Psoas muscle (tissue), 8 donors: Measurements from ENCODE around the gene FSTL5. TPM values are rescaled to one million over a fixed set of nuclear protein-coding genes. Genes with fewer than 3 reads are reported as not detected.

Source experiments
- ATAC-seq, 4 donors: fragments of 200-7000 bp; cut with Tn5 transposase; one replicate each; pipeline ENCODE4 v1.9.1; 2020; ENCODE audit warnings: moderate library complexity in 3 of 4, mild to moderate bottlenecking in 2 of 4
- DNase-seq, 2 donors: peaks; one replicate each; pipeline ENCODE4 v3.0.0-alpha.2; 2020
- H3K27ac ChIP-seq: fragments of 200-600 bp; one replicate; pipeline ENCODE4 v1.8.0; 2022
- H3K27me3 ChIP-seq, 3 donors: fragments of 200-600 bp in 1 of 3; one replicate each; pipeline versions ENCODE4 v1.6.1 to v1.8.0; 2013 to 2022; ENCODE audit warnings: low read length in 2 of 3, mild to moderate bottlenecking in 2 of 3, moderate library complexity in 1 of 3; ENCODE audit not compliant: insufficient read depth in 3 of 3
- H3K36me3 ChIP-seq, 2 donors: fragments of 200-600 bp in 1 of 2; one replicate each; pipeline versions ENCODE4 v1.6.1 to v1.8.0; 2013 to 2022; ENCODE audit warnings: low read depth in 1 of 2, mild to moderate bottlenecking in 1 of 2, moderate library complexity in 1 of 2; ENCODE audit not compliant: insufficient read depth in 1 of 2
- H3K4me1 ChIP-seq: fragments of 200-600 bp; one replicate; pipeline ENCODE4 v1.8.0; 2022
- H3K4me3 ChIP-seq: fragments of 200-600 bp; one replicate; pipeline ENCODE4 v1.8.0; 2022; ENCODE audit warnings: mild to moderate bottlenecking
- H3K9me3 ChIP-seq: fragments of 200-600 bp; one replicate; pipeline ENCODE4 v1.8.0; 2022
- CTCF ChIP-seq: fragments of 200-600 bp; IDR thresholded peaks from one replicate; pipeline ENCODE4 v1.8.0; 2022; ENCODE audit warnings: antibody characterized with exemption
- WGBS, 3 donors: extraction: QIAGEN DNeasy Blood & Tissue Kit; methylation state at CpG; one replicate each; pipeline versions ENCODE4 v1.1.6 to v1.1.7; 2013; 5-methylcytosine and 5-hydroxymethylcytosine counted together
- intact Hi-C, 2 donors: fragments of 100-400 bp; cut with DNase I; formaldehyde crosslinking; loops; one replicate each; pipeline versions ENCODE4 v1.11.0 to v1.14.2; 2022
- polyA plus RNA-seq, 3 donors: library from polyadenylated mRNA; stranded (reverse); fragments of 200-250 nt; gene quantifications; one replicate each; pipeline ENCODE4 v1.2.3, GENCODE V29; 2013
- total RNA-seq, 4 donors: library from RNA; stranded (reverse); fragmentation: NEBNext Ultra II Directional in 2 of 4; extraction: Animal tissue kit (Norgen Biotek cat#: 25700) in 2 of 4; gene quantifications; one replicate each; pipeline versions ENCODE4 v1.2.1 to v1.2.4, GENCODE V29; 2021 to 2023
- donor health status: healthy with polysubstance abuse.
- donor health status: DM: no; HTN: no; CAD: no; lungs with moderate emphysema.
- donor health status: Bipolar disorder and iron deficiency.
- donor health status: healthy.
- donor health status: DM: yes; HTN: yes; CAD: no.
- donor health status: DM: no; HTN: no; CAD: no.
- donor health status: DM: no; HTN: no; CAD: no.
- donor health status: DM: yes; HTN: yes; CAD: no.

Gene FSTL5
- total and polyA plus RNA-seq, 7 donors, result 0.01 TPM; not detected in 4

GRCh38 chr4:161444626-161445025 is 719.2 kb downstream of the FSTL5 start:
- ATAC-seq, result no peak
- H3K27me3 ChIP-seq, result no peaks in the 10 kb centered on the region
- 58 to 67% (median 64%) methylated on average over 1 of the region's 1 CpG for WGBS, 3 donors

GRCh38 chr4:161442921-161443320 is 720.9 kb downstream of the FSTL5 start:
- DNase-seq (no peak), ATAC-seq (no peak)
- no peaks in the 10 kb centered on the region for H3K27me3 ChIP-seq
- TF ChIP-seq CTCF, result no peak
- H3K4me1 ChIP-seq, result no peaks in the 10 kb centered on the region
- H3K9me3 ChIP-seq, result no peaks in the 10 kb centered on the region
- intact Hi-C loops, result no loop called here
- H3K36me3 ChIP-seq, result no peaks in the 10 kb centered on the region
- H3K27ac ChIP-seq, result no peak overlapping the region
- no peak overlapping the region for H3K4me3 ChIP-seq
- 81 to 96% (median 81%) methylated on average over 1 of the region's 1 CpG for whole genome bisulfite sequencing, 3 donors

More at GRCh38 chr4:161444626-161445025, 719.2 kb downstream of the FSTL5 start:
- H3K36me3 ChIP-seq, result no peaks in the 10 kb centered on the region
- no peak for TF ChIP-seq CTCF
- H3K4me3 ChIP-seq, result no peak overlapping the region
- DNase-seq, result no peak
- intact Hi-C loops, result no loop called here
- no peaks in the 10 kb centered on the region for H3K4me1 ChIP-seq
- no peak overlapping the region for H3K27ac ChIP-seq
- no peaks in the 10 kb centered on the region for H3K9me3 ChIP-seq

- Histone ChIP-seq H3K36me3 (no peaks in the 10 kb centered on the region), H3K27ac (no peak overlapping the region), H3K27me3 (no peaks in the 10 kb centered on the region), H3K9me3 (no peaks in the 10 kb centered on the region), H3K4me3 (no peak overlapping the region), H3K4me1 (no peaks in the 10 kb centered on the region)
- ATAC-seq (no peak), DNase-seq (no peak)
- intact Hi-C loops, result no loop called here
- WGBS, 3 donors, result 93 to 97% (median 93%) methylated on average over 2 of the region's 2 CpGs
- no peak for TF ChIP-seq CTCF
These were observed 725.7 kb downstream of the FSTL5 start for GRCh38 chr4:161438096-161438495.

GRCh38 chr4:161428180-161428965 is 735.4 kb downstream of the FSTL5 start:
- no peaks in the 10 kb centered on the region for H3K4me1 ChIP-seq
- no peaks in the 10 kb centered on the region for H3K36me3 ChIP-seq
- no peak overlapping the region for H3K27ac ChIP-seq
- no peak for TF ChIP-seq CTCF
- ATAC-seq, result no peak
- 70 to 79% (median 74%) methylated on average over 13 of the region's 13 CpGs for WGBS, 3 donors
- DNase-seq, result no peak
- intact Hi-C loops, result no loop called here
- H3K9me3 ChIP-seq, result peaks cover 4% of the 10 kb centered on the region
- H3K27me3 ChIP-seq, result no peaks in the 10 kb centered on the region
- no peak overlapping the region for H3K4me3 ChIP-seq

- 57 to 67% (median 59%) methylated on average over 1 of the region's 1 CpG for WGBS, 3 donors
- no peak overlapping the region for H3K4me3 ChIP-seq
- H3K36me3 ChIP-seq, result no peaks in the 10 kb centered on the region
- TF ChIP-seq CTCF, result no peak
- no peak for DNase-seq
- intact Hi-C loops, result no loop called here
- H3K27me3 ChIP-seq, result no peaks in the 10 kb centered on the region
- H3K4me1 ChIP-seq, result no peaks in the 10 kb centered on the region
- H3K9me3 ChIP-seq, result no peaks in the 10 kb centered on the region
- no peak for ATAC-seq
- no peak overlapping the region for H3K27ac ChIP-seq
These were observed 744.0 kb downstream of the FSTL5 start for GRCh38 chr4:161419822-161420221.
